D721Med (cell line): Measurements from ENCODE around the gene TOM1L1.

Source experiments
- DNase-seq: peaks from one replicate; pipeline ENCODE4 v3.0.0; 2011; ENCODE audit warnings: low spot score; ENCODE audit not compliant: insufficient read length
- FAIRE-seq: peaks from 2 replicates; lab custom pipeline; 2011; peaks lifted over from hg19 to GRCh38; lab: Jason Lieb, UNC
- CTCF ChIP-seq: IDR thresholded peaks from 2 replicates; pipeline ENCODE4 v1.5.1; 2012; ENCODE audit warnings: mild to moderate bottlenecking, control low read depth; ENCODE audit not compliant: insufficient read depth; ENCODE audit errors: missing control alignments

Gene TOM1L1

GRCh38 chr17:54898576-54898975, 2.1 kb upstream of the TOM1L1 start:
- DNase-seq (no peak), FAIRE-seq (no peak)
- TF ChIP-seq CTCF, result no peak

- DNase-seq (no peak), FAIRE-seq (no peak)
- no peak for TF ChIP-seq CTCF
These were observed 1.5 kb upstream of the TOM1L1 start for GRCh38 chr17:54899201-54899600.

- no peak for DNase-seq
- no peak for TF ChIP-seq CTCF
- no peak for FAIRE-seq
These were observed 763 bp upstream of the TOM1L1 start for GRCh38 chr17:54899721-54900456.

- DNase-seq, result no peak
- FAIRE-seq, result no peak
- no peak for TF ChIP-seq CTCF
These were observed 674 bp downstream of the TOM1L1 start for GRCh38 chr17:54901230-54901822.

- FAIRE-seq (no peak), DNase-seq (no peak)
- TF ChIP-seq CTCF, result no peak
These were observed 1.4 kb downstream of the TOM1L1 start for GRCh38 chr17:54902017-54902416.

- DNase-seq (no peak), FAIRE-seq (no peak)
- TF ChIP-seq CTCF, result no peak
These were observed 2.0 kb downstream of the TOM1L1 start for GRCh38 chr17:54902611-54903010.

GRCh38 chr17:54903375-54903774, 2.7 kb downstream of the TOM1L1 start:
- DNase-seq (no peak), FAIRE-seq (no peak)

More at GRCh38 chr17:54903375-54903774, 2.7 kb downstream of the TOM1L1 start:
- no peak for TF ChIP-seq CTCF
